SU-DHL-6 (cell line): ENCODE results near the gene FRMD4B.

Source experiments
- H2AFZ ChIP-seq: fragments of 200-600 bp; sonication (generic); 2 replicates; pipeline ENCODE4 v1.6.1; 2014; ENCODE audit warnings: low read depth, mild to moderate bottlenecking, moderate library complexity, mixed read lengths, antibody characterized with exemption, low read length; ENCODE audit not compliant: severe bottlenecking
- H3F3A ChIP-seq: fragments of 200-600 bp; shearing (Covaris generic); 2 replicates; pipeline ENCODE4 v1.6.0; 2016; ENCODE audit warnings: antibody characterized with exemption, mild to moderate bottlenecking; ENCODE audit not compliant: insufficient read depth
- H3K27ac ChIP-seq: fragments of 200-600 bp; sonication (generic); 2 replicates; pipeline ENCODE4 v1.5.1; 2016; ENCODE audit warnings: low read depth, mild to moderate bottlenecking, low read length, moderate library complexity, mixed read lengths
- H3K27me3 ChIP-seq: fragments of 200-600 bp; sonication (generic), shearing (Covaris generic); 2 replicates; pipeline ENCODE4 v1.6.0; 2014; ENCODE audit warnings: mild to moderate bottlenecking, low read length
- H3K36me3 ChIP-seq: fragments of 200-600 bp; sonication (generic); 2 replicates; pipeline ENCODE4 v1.6.1; 2014; ENCODE audit warnings: mild to moderate bottlenecking, low read length, mixed read lengths
- H3K4me2 ChIP-seq: fragments of 300-600, 200-600 bp; shearing (Covaris generic), sonication (generic); 2 replicates; pipeline ENCODE4 v1.6.0; 2014; ENCODE audit warnings: low read length, low read depth, mild to moderate bottlenecking; ENCODE audit not compliant: poor library complexity, severe bottlenecking
- H3K4me3 ChIP-seq: fragments of 200-600 bp; sonication (generic); 2 replicates; pipeline ENCODE4 v1.5.1; 2014; ENCODE audit warnings: antibody characterized with exemption, low read length, mild to moderate bottlenecking, mixed read lengths; ENCODE audit not compliant: insufficient read depth, poor library complexity, severe bottlenecking
- H3K79me2 ChIP-seq: fragments of 200-600 bp; sonication (generic); 2 replicates; pipeline ENCODE4 v1.6.1; 2014; ENCODE audit warnings: mild to moderate bottlenecking, low read length, moderate library complexity; ENCODE audit not compliant: insufficient read depth
- H3K9ac ChIP-seq: fragments of 200-600 bp; sonication (generic); 2 replicates; pipeline ENCODE4 v1.7.0; 2014; ENCODE audit warnings: mild to moderate bottlenecking, low read length
- H3K9me2 ChIP-seq: fragments of 200-600 bp; sonication (generic); replicated peaks from 2 replicates; pipeline ENCODE4 v1.6.1; 2014; ENCODE audit warnings: low read length; ENCODE audit not compliant: insufficient read depth
- H3K9me3 ChIP-seq: fragments of 200-600 bp; sonication (generic); 2 replicates; pipeline ENCODE4 v1.6.1; 2014; ENCODE audit warnings: low read length, mixed read lengths; ENCODE audit not compliant: insufficient read depth
- H4K20me1 ChIP-seq: fragments of 200-600 bp; sonication (generic); 2 replicates; pipeline ENCODE4 v1.6.1; 2014; ENCODE audit warnings: low read depth, mild to moderate bottlenecking, antibody characterized with exemption, low read length, moderate library complexity, mixed read lengths
- EZH2phosphoT487 ChIP-seq: fragments of 200-600 bp; sonication (generic), shearing (Covaris generic); conservative IDR thresholded peaks from 2 replicates; pipeline ENCODE4 v1.6.1; 2018; ENCODE audit warnings: mild to moderate bottlenecking, antibody characterized with exemption, low read length, moderate library complexity, mixed read lengths
- TF ChIP-seq, protein P1 (sequence below): fragments of 200-600 bp; sonication (generic); IDR thresholded peaks from one replicate; pipeline ENCODE4 v1.5.1; 2017; ENCODE audit warnings: antibody characterized with exemption, mild to moderate bottlenecking, low read length, moderate library complexity; ENCODE audit not compliant: insufficient read depth, poor library complexity, severe bottlenecking

Gene FRMD4B

DNA sequence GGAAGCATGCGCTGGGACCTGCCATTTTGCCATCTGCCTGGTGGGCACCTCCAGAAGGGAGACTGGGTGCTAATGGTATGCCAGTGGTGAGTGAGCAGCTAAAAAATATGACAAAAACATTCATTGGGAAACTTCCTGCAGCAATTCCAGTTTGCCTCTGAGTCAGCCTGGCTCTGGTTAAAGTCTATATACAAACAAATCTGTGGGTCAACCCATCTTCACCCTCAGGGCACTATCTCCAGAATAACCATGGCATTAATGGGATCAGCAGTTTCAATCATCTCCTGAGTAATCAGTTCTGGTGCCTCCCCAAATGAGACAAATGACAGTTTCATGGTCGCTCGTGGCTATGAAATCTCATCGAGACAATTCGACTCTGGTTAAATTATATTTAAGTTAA, 21.5 kb downstream of the FRMD4B start:
- Histone ChIP-seq H3K27me3 (no peaks in the 10 kb centered on the region), H3K9me2 (no peaks in the 10 kb centered on the region), H2AFZ (no peak overlapping the region), H3K9me3 (no peaks in the 10 kb centered on the region), H3K9ac (no peak overlapping the region), H3F3A (no peaks in the 10 kb centered on the region), H4K20me1 (no peaks in the 10 kb centered on the region), H3K36me3 (no peaks in the 10 kb centered on the region), H3K79me2 (no peaks in the 10 kb centered on the region), H3K4me2 (no peak overlapping the region), H3K27ac (no peak overlapping the region), H3K4me3 (no peak overlapping the region)
- TF ChIP-seq, protein P1, sequence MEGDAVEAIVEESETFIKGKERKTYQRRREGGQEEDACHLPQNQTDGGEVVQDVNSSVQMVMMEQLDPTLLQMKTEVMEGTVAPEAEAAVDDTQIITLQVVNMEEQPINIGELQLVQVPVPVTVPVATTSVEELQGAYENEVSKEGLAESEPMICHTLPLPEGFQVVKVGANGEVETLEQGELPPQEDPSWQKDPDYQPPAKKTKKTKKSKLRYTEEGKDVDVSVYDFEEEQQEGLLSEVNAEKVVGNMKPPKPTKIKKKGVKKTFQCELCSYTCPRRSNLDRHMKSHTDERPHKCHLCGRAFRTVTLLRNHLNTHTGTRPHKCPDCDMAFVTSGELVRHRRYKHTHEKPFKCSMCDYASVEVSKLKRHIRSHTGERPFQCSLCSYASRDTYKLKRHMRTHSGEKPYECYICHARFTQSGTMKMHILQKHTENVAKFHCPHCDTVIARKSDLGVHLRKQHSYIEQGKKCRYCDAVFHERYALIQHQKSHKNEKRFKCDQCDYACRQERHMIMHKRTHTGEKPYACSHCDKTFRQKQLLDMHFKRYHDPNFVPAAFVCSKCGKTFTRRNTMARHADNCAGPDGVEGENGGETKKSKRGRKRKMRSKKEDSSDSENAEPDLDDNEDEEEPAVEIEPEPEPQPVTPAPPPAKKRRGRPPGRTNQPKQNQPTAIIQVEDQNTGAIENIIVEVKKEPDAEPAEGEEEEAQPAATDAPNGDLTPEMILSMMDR: no peak
- TF ChIP-seq EZH2phosphoT487: no peak

DNA sequence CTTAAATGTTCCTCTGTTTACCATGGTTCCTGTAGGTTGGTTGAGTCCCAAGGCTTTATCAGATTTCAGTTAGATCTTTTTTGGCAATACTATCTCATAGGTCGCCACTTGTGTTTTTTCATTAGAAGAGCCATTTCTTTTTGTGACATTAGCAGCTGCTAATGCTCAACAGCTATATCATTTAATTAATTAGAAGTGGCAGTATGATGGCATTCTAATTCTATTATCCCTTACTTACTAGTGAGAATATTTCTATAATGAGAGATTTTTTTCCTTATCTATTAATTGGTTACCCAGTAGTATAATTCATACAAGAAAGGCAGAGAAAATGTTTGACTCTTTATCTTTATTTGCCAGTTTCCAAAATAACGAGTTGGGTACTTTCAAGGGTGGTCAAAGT, 25.2 kb downstream of the FRMD4B start:
- Histone ChIP-seq H3K9me3 (no peaks in the 10 kb centered on the region), H3K9me2 (no peaks in the 10 kb centered on the region), H3K4me2 (no peak overlapping the region), H3K79me2 (no peaks in the 10 kb centered on the region), H3K4me3 (no peak overlapping the region), H2AFZ (no peak overlapping the region), H3K36me3 (no peaks in the 10 kb centered on the region), H3K27me3 (no peaks in the 10 kb centered on the region), H3K27ac (no peak overlapping the region), H3K9ac (no peak overlapping the region), H4K20me1 (no peaks in the 10 kb centered on the region), H3F3A (no peaks in the 10 kb centered on the region)
- no peak for TF ChIP-seq EZH2phosphoT487
- TF ChIP-seq, protein P1: no peak

DNA sequence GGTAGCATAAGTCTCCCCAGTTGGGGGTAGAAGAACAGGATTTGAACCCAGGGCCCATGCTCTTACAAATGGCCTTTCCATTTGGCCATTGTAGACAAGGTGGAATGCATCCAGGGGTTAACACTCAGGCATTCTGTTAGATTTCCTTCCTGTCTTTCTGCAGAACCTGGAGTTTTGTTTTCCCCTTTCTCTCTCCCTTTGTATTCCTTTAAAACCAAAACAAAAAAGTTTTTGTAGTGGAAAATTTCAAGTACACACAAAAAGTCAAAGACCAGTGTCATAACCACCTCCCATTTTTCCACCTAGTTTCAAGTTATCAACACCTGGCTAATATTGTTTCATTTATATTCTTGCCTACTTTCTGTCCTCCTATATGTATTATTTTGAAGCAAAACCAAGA, 26.0 kb downstream of the FRMD4B start:
- Histone ChIP-seq H3K36me3 (no peaks in the 10 kb centered on the region), H3K4me3 (no peak overlapping the region), H3K9me2 (no peaks in the 10 kb centered on the region), H3F3A (no peaks in the 10 kb centered on the region), H2AFZ (no peak overlapping the region), H4K20me1 (no peaks in the 10 kb centered on the region), H3K9ac (no peak overlapping the region), H3K27me3 (no peaks in the 10 kb centered on the region), H3K27ac (no peak overlapping the region), H3K4me2 (no peak overlapping the region), H3K9me3 (no peaks in the 10 kb centered on the region), H3K79me2 (no peaks in the 10 kb centered on the region)
- TF ChIP-seq, protein P1: no peak
- no peak for TF ChIP-seq EZH2phosphoT487
